Jurkat, Clone E6-1 (cell line): ENCODE measurements around the gene FGF14.

Source experiments
- DNase-seq: peaks from one replicate; pipeline ENCODE4 v3.0.0-alpha.2; 2011; ENCODE audit warnings: low read depth, low spot score
- H3K4me3 ChIP-seq: 2 replicates; pipeline ENCODE4 v1.5.1; 2011; ENCODE audit warnings: mild to moderate bottlenecking, low read length, control low read depth, moderate library complexity

The FGF14 gene

DNA sequence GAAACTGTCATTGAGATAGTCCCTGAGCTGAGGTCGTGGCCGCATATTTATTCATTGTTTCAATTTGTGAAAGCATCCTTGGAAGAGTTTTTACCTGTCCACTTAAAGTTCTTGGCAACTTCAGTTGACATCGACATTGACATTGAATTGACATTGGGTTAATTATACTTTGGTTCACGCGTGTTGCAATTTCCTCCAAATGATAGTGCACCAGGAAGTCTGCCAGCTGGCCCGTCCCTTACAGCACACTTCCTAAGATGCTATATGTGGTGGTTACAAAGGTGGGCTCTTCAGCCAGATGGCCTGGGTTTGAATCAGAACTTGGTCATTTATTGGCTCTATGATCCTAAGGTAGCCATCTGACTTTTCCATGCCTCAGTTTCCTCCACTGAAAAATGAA lies 176.0 kb downstream of the FGF14 start:
- DNase-seq: no peak
- H3K4me3 ChIP-seq: no peak overlapping the region

DNA sequence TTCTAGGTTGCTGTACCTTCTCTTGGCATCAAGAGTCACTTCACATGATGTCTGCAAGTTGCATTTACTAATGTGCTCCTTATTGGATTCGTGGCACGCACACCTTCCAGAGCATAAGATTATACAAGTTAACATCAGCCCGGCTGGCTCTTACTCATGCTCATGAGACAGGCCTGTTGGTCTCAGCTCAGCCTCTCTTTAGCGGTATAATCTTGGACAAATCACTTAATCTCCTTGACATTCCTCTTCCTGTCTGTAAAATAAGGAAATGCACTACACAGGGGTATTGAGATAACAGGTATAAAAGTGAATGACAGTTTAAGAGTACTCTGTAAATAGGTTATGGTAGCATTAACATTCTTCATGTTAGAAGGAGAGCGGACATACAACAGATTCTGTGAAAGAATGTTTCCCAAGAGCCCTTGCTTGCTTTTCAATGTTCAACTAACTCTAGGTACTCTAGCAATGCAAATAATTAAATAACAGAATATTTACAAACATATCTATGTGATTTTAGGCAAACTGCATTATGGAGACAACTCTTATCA lies 181.1 kb downstream of the FGF14 start:
- no peak for DNase-seq
- no peak overlapping the region for H3K4me3 ChIP-seq

DNA sequence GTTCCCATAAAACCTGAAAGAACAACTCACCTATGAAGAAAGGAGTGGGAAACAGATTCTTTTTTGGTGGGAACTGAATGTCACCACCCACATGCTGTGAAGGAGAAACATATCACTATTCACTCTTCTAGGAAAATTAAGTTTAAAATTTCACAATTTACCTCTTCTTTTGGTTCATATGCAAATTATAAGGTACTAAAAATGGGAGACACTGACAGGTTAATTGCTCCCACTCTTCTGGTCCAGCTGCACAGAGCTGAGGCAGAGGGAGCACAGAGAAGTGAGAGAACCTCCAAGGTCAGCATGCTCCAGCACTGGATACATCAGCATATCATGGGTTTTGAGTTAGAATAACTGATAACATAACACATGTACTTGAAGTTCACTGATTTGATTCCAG lies 186.9 kb downstream of the FGF14 start:
- no peak overlapping the region for H3K4me3 ChIP-seq
- no peak for DNase-seq

DNA sequence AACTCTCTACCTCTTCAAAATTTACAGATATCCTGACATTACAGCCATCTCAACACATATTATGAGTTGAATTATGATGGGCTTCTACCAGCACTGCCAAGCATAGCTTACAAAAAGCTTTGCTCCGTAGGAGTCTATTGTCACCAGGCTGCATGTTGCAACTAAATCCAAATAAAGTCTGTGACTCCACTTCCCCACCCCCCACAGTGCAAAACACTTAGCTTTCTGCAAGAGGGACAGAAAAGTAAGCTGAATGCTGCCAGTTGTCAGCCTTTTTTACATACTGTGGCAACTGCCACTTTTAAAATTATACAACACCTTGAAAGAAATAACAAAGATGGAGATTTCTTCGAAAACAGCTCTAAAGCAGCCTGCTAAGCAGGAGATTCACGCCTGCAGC lies 189.1 kb downstream of the FGF14 start:
- DNase-seq: no peak
- H3K4me3 ChIP-seq: no peak overlapping the region

DNA sequence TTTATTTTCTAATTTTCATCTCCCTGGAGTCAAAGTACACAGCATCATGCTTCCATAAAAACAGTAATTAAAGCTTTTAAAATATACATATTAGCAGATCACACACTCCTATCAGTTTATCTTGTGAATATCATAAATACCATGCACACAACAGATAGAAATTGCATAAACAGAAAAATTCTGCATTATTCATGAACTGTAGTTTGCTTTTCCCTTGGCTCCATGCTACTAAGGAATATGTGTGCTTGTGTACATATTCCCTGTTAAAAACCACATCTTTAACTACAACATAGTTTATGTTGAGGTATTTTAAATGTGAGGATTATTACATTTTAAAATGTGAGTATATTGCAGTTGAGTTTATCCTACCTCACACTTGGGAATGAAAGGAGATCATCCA lies 193.5 kb downstream of the FGF14 start:
- no peak for DNase-seq
- H3K4me3 ChIP-seq: no peak overlapping the region

DNA sequence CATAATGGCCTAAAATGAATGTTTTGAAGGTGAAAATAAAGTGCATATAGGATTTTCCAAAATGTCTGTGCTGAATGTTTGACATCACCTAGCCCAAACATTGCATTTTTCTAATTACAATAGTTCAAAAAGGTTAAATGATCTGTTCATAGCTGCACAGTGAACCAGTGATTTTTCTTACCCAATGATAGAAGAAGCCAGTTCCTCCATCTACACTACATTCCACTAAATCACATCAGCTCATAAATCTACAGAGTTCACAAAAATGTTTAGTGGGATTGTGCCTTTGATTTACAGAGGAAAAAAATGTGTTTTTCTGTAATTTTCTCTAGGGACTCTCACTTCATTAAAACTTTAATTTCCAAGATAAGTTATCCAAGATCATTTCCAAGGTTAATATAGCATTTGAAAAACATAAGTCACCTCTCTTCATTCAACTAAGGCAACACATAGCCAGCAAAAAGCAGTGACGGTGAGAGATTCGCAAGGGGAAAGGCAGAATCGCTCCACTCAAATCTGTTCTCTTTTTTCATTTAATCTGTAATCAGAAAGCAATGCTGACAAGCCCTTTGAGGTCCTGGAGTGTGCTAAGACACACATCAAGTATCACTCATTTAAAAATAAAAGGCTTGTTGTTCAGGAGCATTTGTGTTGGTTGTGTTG lies 194.0 kb downstream of the FGF14 start:
- H3K4me3 ChIP-seq: no peak overlapping the region
- no peak for DNase-seq

DNA sequence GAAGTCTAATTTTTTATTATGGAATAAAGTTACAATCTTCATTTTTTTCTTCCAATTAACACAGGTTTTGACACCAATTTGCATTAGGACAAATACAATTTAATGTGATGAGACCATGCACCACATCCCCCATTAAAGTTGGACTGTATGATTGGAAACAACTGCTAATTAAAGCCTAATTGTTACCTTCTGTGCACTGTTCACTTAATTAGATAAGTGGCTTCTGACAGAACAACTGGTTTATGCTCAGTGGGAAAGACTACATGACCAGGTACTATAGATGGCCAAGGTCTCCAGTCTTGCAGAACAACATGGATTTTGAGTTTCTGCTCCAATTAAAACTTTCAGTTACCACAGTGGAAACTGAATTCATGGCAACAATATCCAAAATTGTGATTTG lies 198.1 kb downstream of the FGF14 start:
- no peak overlapping the region for H3K4me3 ChIP-seq
- no peak for DNase-seq

DNA sequence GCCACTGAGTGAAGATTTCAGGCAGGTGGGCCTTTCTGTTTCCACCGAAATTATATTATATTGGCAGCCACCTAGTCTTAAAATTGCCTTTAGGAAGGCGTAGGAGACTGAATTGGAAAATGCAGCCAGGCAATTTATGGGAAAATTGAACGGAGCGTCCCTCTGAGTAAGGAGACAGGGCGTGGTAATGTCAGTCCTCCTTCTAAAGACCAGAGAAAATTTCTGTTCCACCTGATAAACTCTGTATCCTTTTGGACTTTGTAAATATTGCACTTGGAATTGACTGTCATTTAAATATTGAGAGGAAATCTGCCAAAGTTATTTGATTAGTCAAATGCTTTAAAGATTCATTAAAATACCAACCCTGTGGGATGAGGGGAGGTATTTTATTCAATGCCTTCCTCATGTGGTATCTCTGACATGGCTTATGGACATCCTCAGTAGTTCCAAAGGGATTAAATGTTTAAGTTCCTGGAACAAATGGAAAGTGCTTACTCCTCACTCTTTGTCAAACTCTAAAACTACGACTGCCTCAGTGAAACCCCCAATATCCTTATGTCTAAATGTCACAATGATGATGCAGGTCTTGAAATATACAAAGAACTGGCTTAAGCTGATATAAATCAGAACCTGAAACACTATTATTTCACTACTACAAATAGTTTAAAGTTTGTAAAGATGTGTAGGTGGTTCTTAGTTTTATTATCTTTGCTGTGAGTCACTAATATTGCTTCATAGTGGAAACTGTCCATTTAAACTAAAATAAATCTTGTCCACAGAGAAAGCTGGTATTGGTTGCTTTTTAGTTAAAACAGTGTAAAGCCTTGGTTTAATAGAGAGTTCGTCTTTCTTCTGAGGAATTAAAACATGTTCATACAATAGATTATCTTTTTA lies 203.2 kb downstream of the FGF14 start:
- no peak overlapping the region for H3K4me3 ChIP-seq

DNA sequence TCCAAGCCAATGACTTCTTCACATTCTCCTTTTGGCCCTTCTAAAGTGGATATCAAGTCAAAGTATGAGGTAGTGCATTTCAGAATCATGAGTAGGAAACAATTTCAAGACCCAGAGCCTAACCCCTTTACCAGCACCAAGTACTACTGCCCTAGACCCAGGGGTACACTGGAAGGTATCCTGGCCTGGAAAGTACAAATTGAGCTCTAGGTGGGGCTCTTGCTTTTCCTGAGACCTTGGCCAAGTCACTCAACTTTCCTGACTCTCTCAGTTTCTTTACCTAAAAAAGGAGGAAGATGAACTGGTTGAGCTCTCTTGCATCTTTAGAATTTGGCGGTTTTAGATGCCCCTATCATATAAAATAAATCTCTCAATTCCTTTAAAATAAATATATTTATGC lies 204.7 kb downstream of the FGF14 start:
- DNase-seq: peak; percentile 6
- H3K4me3 ChIP-seq: no peak overlapping the region

More for the DNA sequence above, 203.2 kb downstream of the FGF14 start:
- DNase-seq: no peak

DNA sequence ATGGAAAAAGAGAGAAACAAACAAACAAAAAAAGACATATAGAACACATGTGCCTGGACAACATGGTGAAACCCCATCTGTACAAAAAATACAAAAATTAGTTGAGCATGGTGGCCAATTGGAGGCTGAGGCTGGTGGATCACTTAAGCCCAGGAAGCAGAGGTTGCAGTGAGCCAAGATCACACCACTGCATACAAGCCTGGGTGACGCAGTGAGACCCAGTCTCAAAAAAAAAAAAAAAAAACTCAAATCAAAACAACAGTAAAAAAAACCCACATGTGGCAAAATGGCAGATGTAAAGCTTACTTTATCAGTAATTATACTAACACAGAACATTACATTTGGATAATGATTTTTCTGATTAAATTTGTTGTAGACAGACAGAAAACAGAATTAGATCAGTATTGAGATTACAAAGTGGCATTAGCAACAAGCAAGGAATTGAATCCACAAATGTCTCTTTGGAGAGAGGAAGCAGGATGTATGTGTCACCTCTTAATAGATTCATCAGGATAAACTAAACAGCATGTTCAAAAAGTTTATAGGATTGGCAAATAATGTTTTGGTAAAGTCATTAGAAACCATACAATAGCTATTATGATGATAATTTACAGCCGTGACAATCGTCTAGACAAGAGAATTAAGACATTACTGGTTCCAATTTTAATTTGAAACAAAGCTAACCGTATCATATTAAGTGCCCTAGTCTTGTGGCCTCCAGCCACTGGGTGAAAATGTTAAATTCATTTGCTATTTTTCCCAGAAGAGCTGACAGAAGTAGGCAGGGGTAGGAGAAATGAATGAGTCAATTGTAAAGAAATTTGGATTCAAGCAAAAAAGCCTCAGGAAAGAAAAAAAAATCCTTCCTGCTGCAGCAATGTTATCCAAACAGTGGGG lies 206.0 kb downstream of the FGF14 start:
- no peak for DNase-seq
- no peak overlapping the region for H3K4me3 ChIP-seq

DNA sequence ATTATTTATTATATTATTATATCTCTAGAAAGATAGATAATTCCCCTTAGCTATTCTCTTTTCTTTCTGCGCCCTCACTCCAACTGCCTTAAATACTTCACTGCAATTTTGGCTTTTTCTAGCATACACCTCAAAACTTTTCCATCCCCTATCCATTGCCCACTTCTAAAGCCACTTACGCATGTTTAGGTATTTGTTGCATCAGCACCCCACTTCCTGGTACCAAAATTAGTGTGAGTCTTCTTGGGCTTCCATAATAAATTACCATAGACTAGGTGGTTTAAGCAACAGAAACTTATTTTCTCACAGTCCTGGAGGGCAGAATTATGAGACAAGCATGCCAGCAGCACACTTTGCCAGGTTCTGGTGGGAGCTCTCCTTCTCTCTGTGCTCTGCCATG lies 209.0 kb downstream of the FGF14 start:
- H3K4me3 ChIP-seq: no peak overlapping the region
- DNase-seq: no peak

DNA sequence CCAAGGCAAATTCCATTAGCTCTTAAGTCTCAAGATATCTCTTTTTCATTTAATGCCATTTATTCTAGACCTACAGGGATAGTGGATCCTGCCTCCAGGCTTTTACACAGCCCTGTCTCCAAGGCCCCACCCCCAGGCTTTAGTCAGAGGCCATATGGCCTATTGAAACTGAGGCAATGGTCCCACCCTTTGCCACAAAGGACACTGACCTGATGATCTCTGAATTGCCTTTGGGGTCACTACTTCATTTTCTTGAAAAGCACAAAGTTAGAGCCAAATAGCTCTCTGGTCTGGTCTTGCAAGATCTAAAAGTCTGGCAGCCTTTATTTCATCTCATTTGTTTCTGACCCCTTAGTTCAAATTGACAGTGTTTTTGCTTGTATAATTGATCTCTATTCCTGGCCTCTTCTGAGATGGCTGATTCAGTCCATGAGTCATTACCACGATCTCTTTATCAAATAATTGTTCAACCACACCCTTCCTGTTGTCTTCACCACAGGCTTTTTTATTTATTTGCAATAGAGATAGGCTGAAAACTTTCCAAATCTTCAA lies 209.8 kb downstream of the FGF14 start:
- no peak for DNase-seq
- no peak overlapping the region for H3K4me3 ChIP-seq

DNA sequence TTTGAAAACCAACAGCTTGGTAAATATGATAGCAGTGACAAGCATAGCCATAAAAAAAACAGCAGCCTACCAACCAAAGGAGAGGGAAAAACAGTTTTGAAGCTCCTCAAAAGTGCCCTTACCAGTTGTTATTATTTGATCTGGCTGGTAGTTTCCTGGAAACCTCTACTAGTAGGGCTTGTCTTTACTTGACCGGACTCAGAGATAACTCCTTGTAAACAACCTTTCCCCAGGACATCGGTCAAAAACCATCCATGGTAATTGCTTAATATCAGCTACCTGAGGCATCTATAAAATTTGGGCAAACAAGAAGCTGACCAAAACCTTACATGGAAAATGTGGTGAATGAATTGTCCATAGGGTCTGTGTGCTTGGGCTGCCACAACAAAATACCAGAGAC lies 210.9 kb downstream of the FGF14 start:
- H3K4me3 ChIP-seq: no peak overlapping the region
- no peak for DNase-seq

DNA sequence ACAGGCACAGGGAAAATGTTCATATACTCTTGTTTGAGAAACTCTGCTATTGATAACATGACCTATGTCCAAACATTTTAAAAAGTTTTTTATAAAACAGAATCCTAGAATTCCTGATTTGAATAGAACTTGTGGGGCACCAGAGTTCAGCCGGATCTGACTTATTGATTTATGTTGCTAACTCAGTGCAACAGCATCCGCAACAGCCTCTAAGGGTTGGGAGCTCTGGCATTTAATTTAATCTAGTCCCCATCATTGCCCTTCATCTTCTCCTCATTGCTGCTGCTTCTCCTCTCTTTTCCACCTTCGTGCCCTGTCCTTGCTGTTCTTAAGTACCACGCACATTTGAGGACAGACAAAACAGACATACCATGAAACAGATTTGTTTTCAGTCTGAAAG lies 214.5 kb downstream of the FGF14 start:
- DNase-seq: no peak

DNA sequence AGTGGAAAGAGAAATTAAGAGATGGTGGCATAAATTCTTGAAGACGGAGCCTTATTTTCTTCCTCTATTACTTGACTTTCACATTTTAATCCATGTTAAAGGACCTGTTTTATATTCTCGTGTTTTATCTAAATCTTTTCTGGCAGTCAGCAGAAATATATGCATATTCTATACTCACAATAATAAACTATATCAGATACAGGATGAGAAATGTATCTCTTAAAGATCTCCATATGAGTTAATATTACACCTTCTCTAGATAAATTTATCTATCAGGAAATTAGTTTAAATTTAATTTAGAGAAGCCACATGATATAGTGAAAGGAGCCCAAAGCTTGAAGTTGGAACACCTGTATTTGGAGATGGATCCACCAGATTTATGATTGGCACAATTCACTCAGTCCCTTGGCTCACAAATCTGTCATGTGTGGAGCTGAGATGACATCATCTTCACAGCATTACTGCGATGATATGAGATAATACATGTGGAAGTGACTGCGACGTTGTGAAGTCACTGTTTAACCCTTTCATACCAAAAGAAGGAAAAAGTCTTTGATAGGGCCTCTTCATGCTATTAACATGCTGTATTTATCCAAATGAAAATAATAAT lies 216.4 kb downstream of the FGF14 start:
- no peak overlapping the region for H3K4me3 ChIP-seq
- no peak for DNase-seq

More for the DNA sequence above, 214.5 kb downstream of the FGF14 start:
- no peak overlapping the region for H3K4me3 ChIP-seq

DNA sequence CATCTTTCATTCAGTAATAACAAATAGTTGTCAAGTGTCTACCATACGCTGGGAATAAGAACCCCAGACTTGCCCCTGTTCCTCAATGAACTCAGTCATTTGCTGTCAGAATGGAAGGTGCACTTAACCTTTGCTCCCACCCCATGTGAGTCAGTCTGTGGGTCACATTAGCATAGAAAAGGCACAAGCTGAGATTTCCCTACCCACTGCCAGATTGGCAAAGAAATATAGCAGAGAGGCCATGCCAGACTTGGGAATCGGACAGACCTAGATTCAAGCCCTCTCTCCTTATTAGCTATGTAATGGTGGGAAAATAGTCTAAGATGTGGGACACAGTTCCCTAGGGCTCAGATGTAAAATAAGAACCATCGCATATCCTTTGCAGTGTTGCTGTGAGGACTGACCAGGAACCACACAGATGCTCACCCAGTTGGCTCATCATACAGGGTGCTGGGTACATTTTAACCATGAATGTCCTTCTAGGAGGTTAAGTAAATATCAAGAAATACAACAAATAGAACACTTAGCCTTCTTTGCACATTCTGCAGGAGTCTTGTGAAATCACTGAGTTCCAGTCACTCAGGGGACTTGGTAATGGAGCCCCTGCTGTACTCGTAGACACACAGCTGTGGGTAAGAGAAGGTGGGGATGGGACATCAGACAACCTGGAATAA lies 218.2 kb downstream of the FGF14 start:
- DNase-seq: no peak
- no peak overlapping the region for H3K4me3 ChIP-seq

DNA sequence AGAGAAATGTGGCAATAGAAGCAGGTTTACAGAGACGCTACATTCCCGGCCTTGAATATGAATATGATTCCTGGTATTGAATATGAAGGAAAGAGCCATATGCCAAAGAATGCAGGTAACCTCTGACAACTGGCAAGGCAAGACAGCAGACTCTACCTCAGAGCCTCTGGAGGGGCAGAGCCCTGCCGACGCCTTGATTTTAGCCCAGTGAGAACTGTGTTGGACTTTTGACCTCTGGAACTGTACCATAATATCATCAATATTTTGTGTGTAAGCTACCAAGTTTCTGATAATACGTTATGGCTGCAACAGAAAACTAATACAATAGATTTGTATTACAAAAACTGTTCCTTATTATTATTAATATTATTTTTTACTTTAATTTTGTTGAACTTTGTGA lies 219.7 kb downstream of the FGF14 start:
- no peak for DNase-seq
- H3K4me3 ChIP-seq: no peak overlapping the region

DNA sequence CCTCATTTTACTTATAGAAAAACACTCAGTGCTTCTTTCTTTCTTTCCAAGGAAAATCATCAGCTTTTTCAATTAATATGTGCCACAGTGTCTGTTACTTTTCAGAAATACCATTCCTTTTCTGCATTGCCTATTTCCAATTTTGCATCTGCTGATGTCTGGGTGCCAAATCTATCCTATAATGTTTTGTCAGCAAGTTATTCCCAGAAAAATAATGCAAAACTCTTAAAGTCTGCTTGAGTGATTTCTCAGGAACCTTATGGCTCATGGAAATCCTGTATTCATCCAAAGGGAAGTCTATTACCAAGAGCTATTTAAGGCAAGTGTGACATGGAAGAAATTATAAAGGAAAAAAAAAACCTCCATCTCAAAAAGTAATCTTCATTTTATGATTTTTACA lies 224.4 kb downstream of the FGF14 start:
- no peak for DNase-seq
- H3K4me3 ChIP-seq: no peak overlapping the region
